GM23338 (cell line): Measurements from ENCODE around the gene AP4S1. TPM values are rescaled to one million over a fixed set of nuclear protein-coding genes. Genes with fewer than 3 reads are reported as not detected.

ENCODE experiments used
- ATAC-seq: fragments of 200-7000 bp; cut with Tn5 transposase; 3 replicates; pipeline ENCODE4 v1.9.1; 2020
- DNase-seq: peaks from one replicate; pipeline ENCODE4 v3.0.0-alpha.2; 2015; ENCODE audit warnings: low spot score
- H2AFZ ChIP-seq: fragments of 200-600 bp; sonication (generic); 2 replicates; pipeline ENCODE4 v1.8.0; 2016; ENCODE audit warnings: antibody characterized with exemption, mild to moderate bottlenecking, moderate library complexity
- H3F3A ChIP-seq: fragments of 200-600 bp; sonication (generic); replicated peaks from 2 replicates; pipeline ENCODE4 v1.8.0; 2017; ENCODE audit warnings: antibody characterized with exemption, mixed run types, low read depth
- H3K27ac ChIP-seq: fragments of 200-600 bp; sonication (generic); 2 replicates; pipeline ENCODE4 v1.6.1; 2016; ENCODE audit warnings: low read depth
- H3K27me3 ChIP-seq: fragments of 200-600 bp; sonication (generic); 2 replicates; pipeline ENCODE4 v1.8.0; 2016; ENCODE audit warnings: mild to moderate bottlenecking, mixed run types, moderate library complexity; ENCODE audit not compliant: insufficient read depth
- H3K36me3 ChIP-seq: fragments of 200-600 bp; sonication (generic); 2 replicates; pipeline ENCODE4 v1.8.0; 2016; ENCODE audit warnings: mild to moderate bottlenecking; ENCODE audit not compliant: insufficient read depth
- H3K4me1 ChIP-seq: fragments of 200-600 bp; sonication (generic); 2 replicates; pipeline ENCODE4 v1.8.0; 2016; ENCODE audit warnings: mild to moderate bottlenecking, moderate library complexity; ENCODE audit not compliant: insufficient read depth
- H3K4me2 ChIP-seq: fragments of 200-600 bp; sonication (generic); 2 replicates; pipeline ENCODE4 v1.7.1; 2017; ENCODE audit warnings: mixed run types
- H3K4me3 ChIP-seq: fragments of 200-600 bp; sonication (generic); 2 replicates; pipeline ENCODE4 v1.6.1; 2016; ENCODE audit warnings: mixed run types
- H3K79me2 ChIP-seq: fragments of 200-600 bp; sonication (generic); replicated peaks from 2 replicates; pipeline ENCODE4 v1.8.0; 2017; ENCODE audit warnings: mild to moderate bottlenecking; ENCODE audit not compliant: insufficient read depth
- H3K9me2 ChIP-seq: fragments of 200-600 bp; sonication (generic); 2 replicates; pipeline ENCODE4 v1.8.0; 2017; ENCODE audit not compliant: insufficient read depth
- H4K20me1 ChIP-seq: fragments of 200-600 bp; sonication (generic); replicated peaks from 2 replicates; pipeline ENCODE4 v1.8.0; 2017; ENCODE audit warnings: mild to moderate bottlenecking; ENCODE audit not compliant: insufficient read depth
- H3K27ac Mint-ChIP-seq: 2 replicates; pipeline ENCODE4 v1.8.0; 2020; ENCODE audit warnings: inconsistent platforms, mild to moderate bottlenecking, moderate library complexity, mixed read lengths
- H3K27me3 Mint-ChIP-seq: 3 replicates; pipeline ENCODE4 v1.8.0; 2022; ENCODE audit warnings: low read depth, mild to moderate bottlenecking, moderate library complexity, mixed read lengths, inconsistent platforms; ENCODE audit not compliant: insufficient read depth, poor library complexity
- H3K36me3 Mint-ChIP-seq: 3 replicates; pipeline ENCODE4 v1.8.0; 2021; ENCODE audit warnings: low read depth, mild to moderate bottlenecking, inconsistent platforms, moderate library complexity, mixed read lengths
- H3K4me1 Mint-ChIP-seq: 3 replicates; pipeline ENCODE4 v1.8.0; 2020; ENCODE audit warnings: mild to moderate bottlenecking, inconsistent platforms, mixed read lengths
- H3K4me3 Mint-ChIP-seq: 3 replicates; pipeline ENCODE4 v1.8.0; 2021; ENCODE audit warnings: moderate library complexity, mild to moderate bottlenecking, inconsistent platforms, mixed read lengths
- H3K9me3 Mint-ChIP-seq: 3 replicates; pipeline ENCODE4 v1.8.0; 2020; ENCODE audit warnings: moderate library complexity, mild to moderate bottlenecking, inconsistent platforms, mixed read lengths
- CREB1 ChIP-seq: fragments of 250-450 bp; sonication (Bioruptor Pico); IDR thresholded peaks from 2 replicates; pipeline ENCODE4 v1.5.0; 2020; ENCODE audit warnings: low read depth, mild to moderate bottlenecking, moderate library complexity
- EZH2 ChIP-seq: fragments of 200-600 bp; sonication (generic); IDR thresholded peaks from one replicate; pipeline ENCODE4 v1.8.0; 2017; ENCODE audit warnings: antibody characterized with exemption, mild to moderate bottlenecking, low read depth; ENCODE audit not compliant: unreplicated experiment
- EZH2phosphoT487 ChIP-seq: fragments of 200-600 bp; sonication (generic); IDR thresholded peaks from one replicate; pipeline ENCODE4 v1.8.1; 2018; ENCODE audit warnings: antibody characterized with exemption; ENCODE audit not compliant: unreplicated experiment
- JUNB ChIP-seq: IDR thresholded peaks from one replicate; pipeline ENCODE4 v1.6.1; 2016; ENCODE audit warnings: antibody characterized with exemption; ENCODE audit not compliant: unreplicated experiment
- NANOG ChIP-seq: IDR thresholded peaks from 2 replicates; pipeline ENCODE4 v1.6.1; 2016; ENCODE audit warnings: antibody characterized with exemption, borderline replicate concordance
- POLR2AphosphoS5 ChIP-seq: IDR thresholded peaks from 2 replicates; pipeline ENCODE4 v1.6.1; 2016; ENCODE audit warnings: antibody characterized with exemption, low read depth
- STAT1 ChIP-seq: IDR thresholded peaks from one replicate; pipeline ENCODE4 v1.6.1; 2016; ENCODE audit warnings: antibody characterized with exemption; ENCODE audit not compliant: unreplicated experiment
- ZNF114 ChIP-seq: fragments of 250-450 bp; sonication (Bioruptor Pico); IDR thresholded peaks from 2 replicates; pipeline ENCODE4 v1.5.0; 2020; ENCODE audit warnings: mild to moderate bottlenecking, moderate library complexity
- ZNF331 ChIP-seq: fragments of 250-450 bp; sonication (Bioruptor Pico); IDR thresholded peaks from 2 replicates; pipeline ENCODE4 v1.5.0; 2020; ENCODE audit warnings: low read depth, mild to moderate bottlenecking, moderate library complexity
- polyA plus RNA-seq: library from polyadenylated mRNA; unstranded; fragments of >200 nt; fragmentation: Nextera tagmentation; extraction: Ambion mirVana; gene quantifications from 2 replicates; pipeline ENCODE4 v1.2.1, GENCODE V29; 2016
- total RNA-seq: library from RNA; depleted of rRNA; stranded (reverse); fragments of >200 nt; shearing (Covaris generic); gene quantifications from 2 replicates; pipeline ENCODE4 v1.2.3, GENCODE V29; 2014
- TF ChIP-seq, protein P1 (sequence below), 2 experiments: fragments of 200-600 bp in 1 of 2; sonication (generic) in 1 of 2; conservative IDR thresholded peaks; 2 replicates each; pipeline versions ENCODE4 v1.5.1 to v1.6.1; 2016 to 2017; ENCODE audit warnings: antibody characterized with exemption in 2 of 2, low read depth in 2 of 2, mild to moderate bottlenecking in 2 of 2, moderate library complexity in 1 of 2
- TF ChIP-seq, protein P2 (sequence below): IDR thresholded peaks from 2 replicates; pipeline ENCODE4 v1.6.1; 2016; ENCODE audit warnings: antibody characterized with exemption
- TF ChIP-seq, protein P3 (sequence below): fragments of 250-450 bp; sonication (Bioruptor Pico); IDR thresholded peaks from 2 replicates; pipeline ENCODE4 v1.5.0; 2020; ENCODE audit warnings: mild to moderate bottlenecking, moderate library complexity
- TF ChIP-seq, protein P4 (sequence below): IDR thresholded peaks from one replicate; pipeline ENCODE4 v1.6.1; 2018; ENCODE audit warnings: antibody characterized with exemption; ENCODE audit not compliant: unreplicated experiment

The AP4S1 gene
- total and polyA plus RNA-seq, 2 experiments from 2014 or later: 13.4 to 15.7 TPM

DNA sequence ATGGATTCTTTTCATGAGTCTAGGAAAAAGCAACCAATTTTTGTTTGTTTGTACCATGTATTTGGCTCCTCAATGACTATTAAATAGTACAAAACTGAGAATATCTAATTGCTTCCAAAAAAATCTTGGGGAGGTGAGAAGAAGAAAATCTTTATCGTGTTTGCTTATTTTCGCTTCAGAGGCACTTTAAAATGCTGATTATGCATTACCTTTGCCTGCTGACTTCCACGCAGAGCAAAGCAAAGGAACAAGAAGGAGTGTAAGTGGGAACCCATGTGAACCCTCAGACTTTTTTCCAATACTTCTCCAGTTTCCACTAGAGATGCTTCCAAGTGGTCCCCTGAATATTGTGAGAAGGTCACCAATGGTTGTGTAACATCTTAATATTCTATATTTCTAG, 43.9 kb downstream of the AP4S1 start:
- no peaks in the 10 kb centered on the region for H3K4me1 ChIP-seq
- H3K9me2 ChIP-seq: no peaks in the 10 kb centered on the region; the same call in 1 of the 2 replicates
- H3K27me3 ChIP-seq: no peaks in the 10 kb centered on the region
- no peak for DNase-seq
- no peaks in the 10 kb centered on the region for H3F3A ChIP-seq
- no peak overlapping the region for H3K27ac Mint-ChIP-seq
- H3K27me3 Mint-ChIP-seq: no peaks in the 10 kb centered on the region
- H3K36me3 ChIP-seq: no peaks in the 10 kb centered on the region
- H3K36me3 Mint-ChIP-seq: peaks cover 9% of the 10 kb centered on the region
- no peaks in the 10 kb centered on the region for H3K9me3 Mint-ChIP-seq
- no peak overlapping the region for H3K4me2 ChIP-seq
- H3K4me3 ChIP-seq: no peak overlapping the region
- no peaks in the 10 kb centered on the region for H4K20me1 ChIP-seq
- H2AFZ ChIP-seq: no peak overlapping the region
- no peak for TF ChIP-seq ZNF114
- no peak for TF ChIP-seq EZH2phosphoT487
- no peak for TF ChIP-seq NANOG
- TF ChIP-seq, protein P1, sequence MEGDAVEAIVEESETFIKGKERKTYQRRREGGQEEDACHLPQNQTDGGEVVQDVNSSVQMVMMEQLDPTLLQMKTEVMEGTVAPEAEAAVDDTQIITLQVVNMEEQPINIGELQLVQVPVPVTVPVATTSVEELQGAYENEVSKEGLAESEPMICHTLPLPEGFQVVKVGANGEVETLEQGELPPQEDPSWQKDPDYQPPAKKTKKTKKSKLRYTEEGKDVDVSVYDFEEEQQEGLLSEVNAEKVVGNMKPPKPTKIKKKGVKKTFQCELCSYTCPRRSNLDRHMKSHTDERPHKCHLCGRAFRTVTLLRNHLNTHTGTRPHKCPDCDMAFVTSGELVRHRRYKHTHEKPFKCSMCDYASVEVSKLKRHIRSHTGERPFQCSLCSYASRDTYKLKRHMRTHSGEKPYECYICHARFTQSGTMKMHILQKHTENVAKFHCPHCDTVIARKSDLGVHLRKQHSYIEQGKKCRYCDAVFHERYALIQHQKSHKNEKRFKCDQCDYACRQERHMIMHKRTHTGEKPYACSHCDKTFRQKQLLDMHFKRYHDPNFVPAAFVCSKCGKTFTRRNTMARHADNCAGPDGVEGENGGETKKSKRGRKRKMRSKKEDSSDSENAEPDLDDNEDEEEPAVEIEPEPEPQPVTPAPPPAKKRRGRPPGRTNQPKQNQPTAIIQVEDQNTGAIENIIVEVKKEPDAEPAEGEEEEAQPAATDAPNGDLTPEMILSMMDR (conservative IDR thresholded peaks at IDR 0.05; ENCODE audit: low read depth in 2 of 2): no peak
- no peak for TF ChIP-seq POLR2AphosphoS5
- TF ChIP-seq, protein P2, sequence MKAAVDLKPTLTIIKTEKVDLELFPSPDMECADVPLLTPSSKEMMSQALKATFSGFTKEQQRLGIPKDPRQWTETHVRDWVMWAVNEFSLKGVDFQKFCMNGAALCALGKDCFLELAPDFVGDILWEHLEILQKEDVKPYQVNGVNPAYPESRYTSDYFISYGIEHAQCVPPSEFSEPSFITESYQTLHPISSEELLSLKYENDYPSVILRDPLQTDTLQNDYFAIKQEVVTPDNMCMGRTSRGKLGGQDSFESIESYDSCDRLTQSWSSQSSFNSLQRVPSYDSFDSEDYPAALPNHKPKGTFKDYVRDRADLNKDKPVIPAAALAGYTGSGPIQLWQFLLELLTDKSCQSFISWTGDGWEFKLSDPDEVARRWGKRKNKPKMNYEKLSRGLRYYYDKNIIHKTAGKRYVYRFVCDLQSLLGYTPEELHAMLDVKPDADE: no peak
- TF ChIP-seq EZH2: no peak
- no peak for TF ChIP-seq STAT1
- TF ChIP-seq, protein P3, sequence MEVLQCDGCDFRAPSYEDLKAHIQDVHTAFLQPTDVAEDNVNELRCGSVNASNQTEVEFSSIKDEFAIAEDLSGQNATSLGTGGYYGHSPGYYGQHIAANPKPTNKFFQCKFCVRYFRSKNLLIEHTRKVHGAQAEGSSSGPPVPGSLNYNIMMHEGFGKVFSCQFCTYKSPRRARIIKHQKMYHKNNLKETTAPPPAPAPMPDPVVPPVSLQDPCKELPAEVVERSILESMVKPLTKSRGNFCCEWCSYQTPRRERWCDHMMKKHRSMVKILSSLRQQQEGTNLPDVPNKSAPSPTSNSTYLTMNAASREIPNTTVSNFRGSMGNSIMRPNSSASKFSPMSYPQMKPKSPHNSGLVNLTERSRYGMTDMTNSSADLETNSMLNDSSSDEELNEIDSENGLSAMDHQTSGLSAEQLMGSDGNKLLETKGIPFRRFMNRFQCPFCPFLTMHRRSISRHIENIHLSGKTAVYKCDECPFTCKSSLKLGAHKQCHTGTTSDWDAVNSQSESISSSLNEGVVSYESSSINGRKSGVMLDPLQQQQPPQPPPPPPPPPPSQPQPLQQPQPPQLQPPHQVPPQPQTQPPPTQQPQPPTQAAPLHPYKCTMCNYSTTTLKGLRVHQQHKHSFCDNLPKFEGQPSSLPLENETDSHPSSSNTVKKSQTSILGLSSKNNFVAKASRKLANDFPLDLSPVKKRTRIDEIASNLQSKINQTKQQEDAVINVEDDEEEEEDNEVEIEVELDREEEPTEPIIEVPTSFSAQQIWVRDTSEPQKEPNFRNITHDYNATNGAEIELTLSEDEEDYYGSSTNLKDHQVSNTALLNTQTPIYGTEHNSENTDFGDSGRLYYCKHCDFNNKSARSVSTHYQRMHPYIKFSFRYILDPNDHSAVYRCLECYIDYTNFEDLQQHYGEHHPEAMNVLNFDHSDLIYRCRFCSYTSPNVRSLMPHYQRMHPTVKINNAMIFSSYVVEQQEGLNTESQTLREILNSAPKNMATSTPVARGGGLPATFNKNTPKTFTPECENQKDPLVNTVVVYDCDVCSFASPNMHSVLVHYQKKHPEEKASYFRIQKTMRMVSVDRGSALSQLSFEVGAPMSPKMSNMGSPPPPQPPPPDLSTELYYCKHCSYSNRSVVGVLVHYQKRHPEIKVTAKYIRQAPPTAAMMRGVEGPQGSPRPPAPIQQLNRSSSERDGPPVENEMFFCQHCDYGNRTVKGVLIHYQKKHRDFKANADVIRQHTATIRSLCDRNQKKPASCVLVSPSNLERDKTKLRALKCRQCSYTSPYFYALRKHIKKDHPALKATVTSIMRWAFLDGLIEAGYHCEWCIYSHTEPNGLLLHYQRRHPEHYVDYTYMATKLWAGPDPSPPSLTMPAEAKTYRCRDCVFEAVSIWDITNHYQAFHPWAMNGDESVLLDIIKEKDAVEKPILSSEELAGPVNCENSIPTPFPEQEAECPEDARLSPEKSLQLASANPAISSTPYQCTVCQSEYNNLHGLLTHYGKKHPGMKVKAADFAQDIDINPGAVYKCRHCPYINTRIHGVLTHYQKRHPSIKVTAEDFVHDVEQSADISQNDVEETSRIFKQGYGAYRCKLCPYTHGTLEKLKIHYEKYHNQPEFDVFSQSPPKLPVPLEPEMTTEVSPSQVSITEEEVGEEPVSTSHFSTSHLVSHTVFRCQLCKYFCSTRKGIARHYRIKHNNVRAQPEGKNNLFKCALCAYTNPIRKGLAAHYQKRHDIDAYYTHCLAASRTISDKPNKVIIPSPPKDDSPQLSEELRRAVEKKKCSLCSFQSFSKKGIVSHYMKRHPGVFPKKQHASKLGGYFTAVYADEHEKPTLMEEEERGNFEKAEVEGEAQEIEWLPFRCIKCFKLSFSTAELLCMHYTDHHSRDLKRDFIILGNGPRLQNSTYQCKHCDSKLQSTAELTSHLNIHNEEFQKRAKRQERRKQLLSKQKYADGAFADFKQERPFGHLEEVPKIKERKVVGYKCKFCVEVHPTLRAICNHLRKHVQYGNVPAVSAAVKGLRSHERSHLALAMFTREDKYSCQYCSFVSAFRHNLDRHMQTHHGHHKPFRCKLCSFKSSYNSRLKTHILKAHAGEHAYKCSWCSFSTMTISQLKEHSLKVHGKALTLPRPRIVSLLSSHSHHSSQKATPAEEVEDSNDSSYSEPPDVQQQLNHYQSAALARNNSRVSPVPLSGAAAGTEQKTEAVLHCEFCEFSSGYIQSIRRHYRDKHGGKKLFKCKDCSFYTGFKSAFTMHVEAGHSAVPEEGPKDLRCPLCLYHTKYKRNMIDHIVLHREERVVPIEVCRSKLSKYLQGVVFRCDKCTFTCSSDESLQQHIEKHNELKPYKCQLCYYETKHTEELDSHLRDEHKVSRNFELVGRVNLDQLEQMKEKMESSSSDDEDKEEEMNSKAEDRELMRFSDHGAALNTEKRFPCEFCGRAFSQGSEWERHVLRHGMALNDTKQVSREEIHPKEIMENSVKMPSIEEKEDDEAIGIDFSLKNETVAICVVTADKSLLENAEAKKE (CRISPR knock-in tag): no peak
- no peak for TF ChIP-seq ZNF331 (CRISPR knock-in tag)
- TF ChIP-seq CREB1 (CRISPR knock-in tag): no peak
- TF ChIP-seq JUNB: no peak
- TF ChIP-seq, protein P4, sequence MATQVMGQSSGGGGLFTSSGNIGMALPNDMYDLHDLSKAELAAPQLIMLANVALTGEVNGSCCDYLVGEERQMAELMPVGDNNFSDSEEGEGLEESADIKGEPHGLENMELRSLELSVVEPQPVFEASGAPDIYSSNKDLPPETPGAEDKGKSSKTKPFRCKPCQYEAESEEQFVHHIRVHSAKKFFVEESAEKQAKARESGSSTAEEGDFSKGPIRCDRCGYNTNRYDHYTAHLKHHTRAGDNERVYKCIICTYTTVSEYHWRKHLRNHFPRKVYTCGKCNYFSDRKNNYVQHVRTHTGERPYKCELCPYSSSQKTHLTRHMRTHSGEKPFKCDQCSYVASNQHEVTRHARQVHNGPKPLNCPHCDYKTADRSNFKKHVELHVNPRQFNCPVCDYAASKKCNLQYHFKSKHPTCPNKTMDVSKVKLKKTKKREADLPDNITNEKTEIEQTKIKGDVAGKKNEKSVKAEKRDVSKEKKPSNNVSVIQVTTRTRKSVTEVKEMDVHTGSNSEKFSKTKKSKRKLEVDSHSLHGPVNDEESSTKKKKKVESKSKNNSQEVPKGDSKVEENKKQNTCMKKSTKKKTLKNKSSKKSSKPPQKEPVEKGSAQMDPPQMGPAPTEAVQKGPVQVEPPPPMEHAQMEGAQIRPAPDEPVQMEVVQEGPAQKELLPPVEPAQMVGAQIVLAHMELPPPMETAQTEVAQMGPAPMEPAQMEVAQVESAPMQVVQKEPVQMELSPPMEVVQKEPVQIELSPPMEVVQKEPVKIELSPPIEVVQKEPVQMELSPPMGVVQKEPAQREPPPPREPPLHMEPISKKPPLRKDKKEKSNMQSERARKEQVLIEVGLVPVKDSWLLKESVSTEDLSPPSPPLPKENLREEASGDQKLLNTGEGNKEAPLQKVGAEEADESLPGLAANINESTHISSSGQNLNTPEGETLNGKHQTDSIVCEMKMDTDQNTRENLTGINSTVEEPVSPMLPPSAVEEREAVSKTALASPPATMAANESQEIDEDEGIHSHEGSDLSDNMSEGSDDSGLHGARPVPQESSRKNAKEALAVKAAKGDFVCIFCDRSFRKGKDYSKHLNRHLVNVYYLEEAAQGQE: no peak
- H3K79me2 ChIP-seq: no peaks in the 10 kb centered on the region
- no peak overlapping the region for H3K4me3 Mint-ChIP-seq
- no peaks in the 10 kb centered on the region for H3K4me1 Mint-ChIP-seq
- no peak for ATAC-seq
- H3K27ac ChIP-seq: no peak overlapping the region
